Activated CD8-positive, alpha-beta memory T cell treated with anti-CD3 and anti-CD28 coated beads, Interleukin-2, amount 50 U/mL, for 1 hour (primary cell): ENCODE data around the gene CTNNBIP1.

Experiments
- DNase-seq: peaks from one replicate; pipeline ENCODE4 v3.0.0-alpha.2; 2020; ENCODE audit errors: extremely low read depth

CTNNBIP1 gene

GRCh38 chr1:9877962-9878361, 32.1 kb downstream of the CTNNBIP1 start:
- DNase-seq, result no peak

DNA sequence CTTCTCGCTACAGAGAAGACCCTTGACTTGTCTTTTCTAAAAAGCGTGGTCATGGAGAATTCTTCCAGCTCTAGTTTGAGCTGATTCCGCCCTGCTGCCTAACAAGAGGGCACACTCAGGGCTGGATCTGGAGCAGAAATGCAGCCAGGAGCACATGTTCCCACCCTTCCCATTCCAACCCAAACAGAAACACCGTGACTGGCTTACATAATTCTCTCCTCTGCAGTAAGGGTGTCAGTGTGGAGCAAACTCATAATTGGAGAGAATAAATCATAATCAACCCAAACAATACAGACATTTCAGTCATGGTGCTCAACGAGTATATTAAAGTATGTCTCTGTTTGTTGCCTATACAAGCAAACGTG, 34.5 kb downstream of the CTNNBIP1 start:
- DNase-seq, result no peak

GRCh38 chr1:9874959-9875635, 35.0 kb downstream of the CTNNBIP1 start:
- DNase-seq, result peak; percentile 40

DNA sequence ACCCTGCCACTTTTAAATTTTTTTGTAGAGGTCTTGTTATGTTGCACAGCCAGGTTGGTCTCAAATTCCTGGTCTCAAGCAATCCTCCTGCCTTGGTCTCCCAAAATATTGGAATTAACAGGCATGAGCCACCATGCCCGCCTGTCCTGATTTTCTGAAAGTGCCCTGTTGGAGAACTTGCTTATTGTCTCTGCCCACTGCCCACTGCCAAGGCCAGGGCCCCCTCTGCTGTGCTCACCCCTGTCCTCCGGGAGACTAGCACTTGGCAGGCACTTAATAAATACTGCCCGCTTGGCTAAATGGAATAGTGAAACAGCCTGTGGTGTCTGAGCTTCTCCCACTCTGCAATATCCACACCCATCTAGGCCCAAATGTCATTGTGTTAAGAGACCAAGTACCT, 35.7 kb downstream of the CTNNBIP1 start:
- DNase-seq, result no peak

GRCh38 chr1:9873992-9874391, 36.1 kb downstream of the CTNNBIP1 start:
- DNase-seq, result no peak

DNA sequence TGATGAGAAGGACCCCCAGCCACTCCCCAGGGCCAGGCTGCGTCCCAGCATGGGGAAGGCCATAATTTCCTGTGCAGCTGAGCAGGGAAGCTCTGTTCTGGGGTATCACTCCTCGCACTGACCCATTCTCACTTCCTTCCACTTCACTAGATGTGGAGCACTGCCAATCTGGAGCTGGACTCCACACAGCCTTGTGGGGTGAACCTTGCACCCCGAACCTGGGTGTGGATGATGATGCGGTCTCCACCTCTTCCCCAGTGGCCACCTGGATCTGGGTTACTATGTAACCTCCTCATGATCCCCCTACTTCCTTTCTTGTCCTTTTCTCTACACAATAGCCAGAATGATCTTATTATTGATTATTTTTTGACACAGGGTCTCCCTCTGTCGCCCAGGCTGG, 36.7 kb downstream of the CTNNBIP1 start:
- DNase-seq, result no peak

DNA sequence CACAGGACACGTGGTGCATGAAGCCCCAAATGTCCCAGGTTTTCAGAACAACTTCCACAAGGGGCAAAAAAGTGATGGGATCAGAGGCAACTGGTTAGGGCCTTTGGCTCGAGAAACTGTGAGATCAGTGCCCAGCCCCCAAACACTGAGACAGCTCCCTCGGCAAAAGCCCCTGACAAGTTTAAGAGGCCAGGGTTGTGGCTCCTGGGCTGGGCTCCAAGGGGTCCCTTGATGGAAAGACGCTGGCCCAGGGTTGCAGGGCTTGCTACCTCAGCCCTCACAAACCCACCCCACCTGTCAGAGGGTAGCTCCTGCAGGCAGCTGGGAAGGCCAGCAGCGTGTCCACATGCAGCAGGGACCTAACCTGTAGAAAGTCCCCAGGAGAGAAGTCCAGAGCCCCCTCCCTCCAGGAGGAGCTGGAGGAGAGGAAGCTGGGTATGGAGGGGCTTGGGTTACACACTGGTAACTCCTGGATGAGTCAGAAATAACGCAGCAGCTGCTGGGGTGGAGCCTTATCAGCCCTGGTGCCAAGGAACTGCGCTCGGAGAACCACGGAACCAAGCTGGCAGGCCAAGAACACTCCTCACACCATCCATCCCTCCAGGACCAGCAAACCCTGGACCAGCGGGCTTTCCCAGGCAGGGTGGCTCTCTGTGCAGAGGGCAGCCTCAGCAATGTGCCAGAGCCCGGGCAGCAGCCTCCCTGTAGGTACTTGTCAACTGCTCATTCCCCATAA, 37.5 kb downstream of the CTNNBIP1 start:
- no peak for DNase-seq

GRCh38 chr1:9871707-9872425, 38.2 kb downstream of the CTNNBIP1 start:
- no peak for DNase-seq

GRCh38 chr1:9871021-9871420, 39.0 kb downstream of the CTNNBIP1 start:
- DNase-seq, result no peak

DNA sequence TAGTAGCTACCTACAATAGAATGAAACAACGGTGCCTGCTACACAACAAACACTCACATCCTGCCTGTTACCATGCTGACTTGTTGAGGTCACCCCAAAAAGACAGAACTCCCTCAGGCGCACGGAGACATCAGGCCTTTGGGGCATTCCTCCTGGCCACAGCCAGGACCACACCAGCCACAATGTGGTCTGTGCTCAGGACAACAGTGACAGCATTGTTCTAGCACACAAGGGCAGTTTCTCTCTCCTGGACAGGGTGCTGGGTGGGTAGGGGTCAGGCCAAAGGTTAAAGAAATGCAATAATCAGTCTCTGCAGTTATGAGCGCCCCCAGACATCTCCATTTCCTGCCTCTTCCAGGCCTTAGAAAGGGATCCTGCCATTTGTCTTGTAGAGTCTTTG, 39.5 kb downstream of the CTNNBIP1 start:
- no peak for DNase-seq

DNA sequence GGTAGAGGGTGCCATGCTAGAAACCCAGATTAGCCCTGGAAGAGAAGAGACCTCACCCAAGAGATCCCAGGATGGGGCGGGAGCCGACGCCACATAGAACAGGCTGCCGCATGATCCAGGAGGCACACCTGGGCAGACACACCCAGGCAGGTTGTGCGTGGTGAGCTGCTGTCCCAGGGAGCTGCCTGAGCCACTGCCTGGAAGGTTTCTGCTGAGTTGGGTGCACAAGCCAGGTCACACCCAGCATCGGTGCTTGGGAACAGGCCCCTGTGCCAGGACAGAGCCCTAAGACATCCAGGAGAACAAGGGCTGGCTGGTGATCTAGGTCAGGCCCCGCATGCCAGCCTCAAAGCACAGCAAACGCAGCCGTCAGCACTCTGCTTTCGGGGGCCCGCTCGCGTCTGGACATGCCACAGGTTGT, 40.2 kb downstream of the CTNNBIP1 start:
- DNase-seq, result no peak

GRCh38 chr1:9868244-9868590, 41.9 kb downstream of the CTNNBIP1 start:
- DNase-seq, result no peak

- peak; percentile 68 for DNase-seq
These were observed 42.4 kb downstream of the CTNNBIP1 start for GRCh38 chr1:9867408-9868243.

- DNase-seq, result no peak
These were observed 43.2 kb downstream of the CTNNBIP1 start for GRCh38 chr1:9866836-9867235.

DNA sequence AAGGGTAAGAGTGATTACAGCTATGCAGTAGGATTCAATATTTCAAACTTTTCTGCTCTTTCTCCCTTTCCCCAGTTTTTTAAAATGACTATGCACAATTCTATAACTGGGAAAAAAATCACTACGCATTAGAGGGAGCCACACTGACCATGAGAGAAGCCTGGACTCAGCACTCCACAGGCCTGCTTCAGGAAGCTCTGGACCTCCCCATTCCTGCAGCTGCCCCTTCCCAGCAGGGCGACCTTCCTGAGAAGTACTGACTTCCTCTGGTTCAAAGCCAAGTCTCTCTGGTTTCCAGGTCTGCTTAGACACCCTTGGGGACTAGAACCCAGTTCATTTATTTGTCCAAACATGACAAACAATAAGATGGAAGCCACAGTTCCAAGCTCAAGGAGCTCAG, 44.3 kb downstream of the CTNNBIP1 start:
- no peak for DNase-seq

- no peak for DNase-seq
These were observed 46.7 kb downstream of the CTNNBIP1 start for GRCh38 chr1:9863371-9863770.

GRCh38 chr1:9861360-9861759, 48.7 kb downstream of the CTNNBIP1 start:
- DNase-seq, result no peak

GRCh38 chr1:9860887-9861286, 49.2 kb downstream of the CTNNBIP1 start:
- no peak for DNase-seq

DNA sequence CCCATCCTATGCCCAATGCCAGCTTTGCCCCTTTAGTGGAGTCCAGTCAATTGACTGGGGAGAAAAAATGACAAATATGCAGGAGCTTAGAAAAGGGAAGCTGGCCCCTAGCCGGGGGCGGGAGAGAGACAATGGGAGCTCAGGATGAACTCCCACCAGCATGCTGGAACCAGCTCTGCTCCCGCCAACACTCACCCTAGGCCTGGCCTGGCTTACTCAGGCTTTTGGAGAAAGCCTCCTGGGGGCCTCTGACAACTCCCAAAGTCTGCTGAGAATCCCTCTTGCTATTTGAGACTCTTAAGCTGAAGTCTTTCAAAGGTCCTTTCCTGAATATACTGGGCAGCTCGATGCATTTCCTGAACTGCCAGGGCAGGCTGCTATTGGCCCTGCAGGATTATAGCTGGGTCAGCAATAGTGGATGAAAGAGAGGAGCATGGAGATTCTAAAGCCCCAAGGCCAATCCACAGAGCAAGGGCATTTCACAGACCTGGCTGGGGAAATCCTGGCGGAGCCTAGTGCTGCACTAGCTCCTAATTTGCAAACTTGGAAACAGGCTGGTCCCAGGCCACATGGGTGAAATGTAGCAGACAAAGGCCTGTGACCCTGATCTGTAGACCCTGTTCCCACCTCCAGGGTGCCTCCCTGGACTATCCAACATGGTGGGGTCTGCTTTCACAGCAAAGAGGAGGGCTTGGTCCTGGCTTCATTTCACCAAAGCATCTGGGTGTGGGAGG, 50.6 kb downstream of the CTNNBIP1 start:
- DNase-seq, result no peak

DNA sequence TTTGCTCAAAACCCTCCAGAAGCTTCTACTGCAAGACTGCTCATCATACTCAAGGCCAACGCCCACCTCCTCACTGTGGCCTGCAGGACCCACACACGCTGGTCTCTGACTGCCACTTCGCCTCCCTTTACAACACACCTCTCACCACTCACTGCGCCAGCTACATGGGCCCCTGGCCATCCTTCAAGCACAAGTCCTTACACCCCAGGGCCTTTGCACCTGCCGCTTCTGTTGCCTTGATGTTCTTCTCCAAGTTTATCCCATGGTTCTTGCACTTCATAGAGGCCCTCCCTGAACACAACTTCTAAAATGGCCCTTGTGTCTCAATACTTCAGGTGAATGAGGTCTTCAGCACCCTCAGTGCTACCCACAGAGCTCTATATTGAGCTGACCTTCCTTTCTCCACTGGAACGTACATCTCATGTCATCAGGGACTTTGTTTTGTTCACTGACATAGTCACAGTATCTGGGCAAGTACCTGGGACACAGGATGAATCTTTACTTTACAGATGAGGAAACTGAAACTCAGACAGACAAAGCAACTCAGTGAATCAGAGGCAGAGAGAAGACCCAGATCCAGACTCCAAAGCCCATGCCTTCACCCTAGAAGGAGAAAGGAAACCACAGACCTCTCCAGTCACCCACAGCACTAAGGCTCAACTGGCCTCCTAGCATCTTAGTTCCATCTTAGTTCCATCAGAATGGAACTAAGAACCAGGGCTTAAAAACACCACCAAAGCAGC, 51.6 kb downstream of the CTNNBIP1 start:
- no peak for DNase-seq

DNA sequence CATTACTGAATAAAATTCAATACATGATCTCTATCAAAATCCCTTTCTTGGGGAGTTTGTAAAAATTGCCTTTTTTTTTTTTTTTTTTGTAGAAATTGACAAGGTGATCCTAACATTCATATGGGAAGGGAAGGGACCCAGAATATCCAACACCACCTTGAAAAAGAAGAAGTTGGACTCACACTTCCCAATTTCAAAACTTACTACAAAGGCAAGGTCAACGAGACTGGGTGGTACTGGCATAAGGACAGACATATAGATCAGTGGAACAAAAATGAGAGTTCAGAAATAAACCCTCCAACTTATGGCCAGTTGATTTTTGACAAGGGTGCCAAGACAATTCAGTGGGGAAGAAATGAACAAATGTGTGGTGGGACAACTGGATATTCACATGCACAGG, 54.9 kb downstream of the CTNNBIP1 start:
- DNase-seq, result no peak
